GOT3 (cell line): Measurements from ENCODE around the gene EN2.
"Not testable (repeated sequence)": the region's sequence is repeated elsewhere in the genome, so short reads cannot be mapped to it uniquely, and the experiment has no call there.

Experiments used
- DNase-seq: peaks from one replicate; lab custom pipeline; 2025; ENCODE audit warnings: mixed read lengths; lab: John Stamatoyannopoulos, UW

The EN2 gene

DNA sequence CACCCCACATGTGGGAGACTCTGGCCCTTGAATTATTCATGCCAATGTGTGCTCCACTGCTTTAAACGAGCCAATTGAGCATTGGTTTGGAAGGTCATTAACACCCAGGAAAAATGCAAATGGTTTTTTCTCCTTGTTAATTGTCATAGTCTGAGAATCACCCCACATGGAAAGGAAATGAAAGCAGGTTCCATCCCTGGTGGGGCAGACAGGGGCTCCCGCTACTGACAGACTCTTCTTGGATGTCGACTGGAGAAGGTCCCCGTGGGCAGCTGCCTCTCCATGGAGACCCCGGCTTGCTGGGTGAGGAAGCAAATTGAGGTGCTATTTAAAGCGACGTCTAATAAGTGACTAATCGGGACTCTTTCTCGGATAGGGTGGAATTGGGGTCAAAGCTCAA is 32.0 kb upstream of the EN2 start:
- no peak for DNase-seq

DNA sequence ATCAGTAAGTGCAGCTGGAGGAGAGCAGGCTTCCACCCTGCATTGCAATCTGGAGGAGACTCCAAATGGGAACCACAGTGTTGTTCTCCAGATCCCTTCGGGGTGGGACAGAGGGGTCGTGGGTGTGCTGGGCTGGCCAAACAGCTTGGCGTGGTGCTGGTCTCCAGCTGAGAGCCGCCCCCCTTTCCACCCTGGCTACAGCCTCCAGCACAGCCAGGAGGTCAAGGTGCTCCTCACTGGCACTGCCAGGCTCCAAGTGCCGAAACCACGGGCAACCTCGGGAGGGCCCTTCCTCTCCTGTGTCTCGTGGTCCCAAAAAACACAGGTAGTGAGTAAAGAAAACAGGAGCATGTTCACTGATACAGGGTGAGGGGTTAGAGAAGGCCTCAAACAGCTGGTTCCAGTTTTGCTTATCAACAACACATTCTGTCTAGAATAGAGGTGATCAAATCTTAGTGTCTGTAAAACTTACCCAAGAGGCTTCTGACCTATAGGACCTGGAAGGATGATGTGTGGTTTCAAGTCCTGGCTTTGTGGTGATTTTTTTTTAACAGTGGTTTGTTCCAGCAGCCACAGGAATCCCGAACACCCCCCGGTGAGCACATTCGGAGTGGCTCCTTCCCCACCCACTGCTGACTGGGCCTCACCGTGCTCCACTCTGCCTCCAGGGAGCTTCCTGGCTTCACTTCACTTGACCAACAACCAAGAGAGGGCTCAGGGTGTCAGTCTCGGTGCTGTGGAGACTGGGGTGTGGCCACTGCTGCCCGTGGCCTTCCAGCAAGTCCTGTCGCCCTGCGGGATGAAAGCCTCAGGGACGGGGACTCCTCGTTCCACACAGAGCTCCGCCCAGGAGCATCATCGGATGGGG is 31.2 kb upstream of the EN2 start:
- no peak for DNase-seq

DNA sequence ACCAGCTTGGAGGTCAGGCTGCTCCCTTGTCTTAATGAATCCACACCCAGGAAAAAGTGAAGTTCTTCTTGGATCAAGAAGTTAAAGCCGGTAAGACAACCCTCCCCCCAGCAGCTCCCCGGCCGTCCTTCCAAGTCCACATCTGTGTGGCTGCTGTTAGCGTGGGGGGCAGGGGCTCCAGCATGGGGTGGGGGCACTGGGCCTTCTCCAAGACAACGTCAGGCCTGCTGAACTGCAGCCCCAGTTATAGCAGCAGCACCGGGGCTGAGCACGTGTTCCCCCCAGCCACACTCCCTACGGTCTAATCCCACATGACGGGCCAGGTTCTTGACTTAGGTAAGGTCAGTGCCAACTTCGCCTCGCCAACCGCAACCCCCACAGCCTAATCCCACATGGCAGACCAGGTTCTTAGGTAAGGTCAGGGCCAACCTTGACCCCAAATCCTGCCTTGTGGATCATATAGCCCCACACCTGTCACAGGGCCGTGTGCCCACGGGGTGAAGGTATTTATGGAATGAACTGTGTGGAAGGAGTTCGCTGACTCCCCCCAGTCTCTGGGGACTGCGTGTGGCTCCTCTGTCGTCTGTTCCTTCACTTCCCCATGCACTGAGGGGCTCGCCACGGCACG is 30.4 kb upstream of the EN2 start:
- DNase-seq = no peak

DNA sequence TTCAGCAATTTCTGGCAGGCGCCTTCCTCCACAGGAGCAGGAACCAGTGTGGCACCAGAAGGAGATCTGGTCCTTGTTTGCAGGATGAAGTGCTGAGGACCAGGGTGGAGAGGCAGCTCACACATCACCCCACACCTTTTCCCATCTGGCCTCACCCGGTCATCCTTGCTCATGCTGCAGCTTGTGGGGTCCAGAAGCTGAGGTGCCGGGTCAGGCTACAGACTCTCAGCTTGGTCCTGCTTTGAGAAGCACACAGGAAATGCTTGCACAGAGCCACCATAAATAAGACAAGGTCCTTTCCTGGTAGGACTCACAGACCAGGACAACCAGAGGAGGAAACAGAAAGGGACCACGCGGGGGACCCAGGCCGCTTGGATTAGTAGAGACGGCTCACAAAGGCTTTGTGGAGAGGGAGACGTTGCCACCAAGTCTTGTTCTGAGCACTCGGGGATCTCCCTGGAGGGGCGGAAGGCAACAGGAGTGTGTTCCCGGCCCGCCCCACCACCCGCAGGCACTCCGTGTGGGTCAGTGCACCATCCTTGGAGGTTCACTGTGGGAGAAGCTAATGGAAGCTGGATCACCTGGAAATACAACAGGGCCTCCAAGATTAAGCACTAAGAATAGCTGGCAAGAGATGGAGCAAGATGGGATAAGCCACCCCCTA is 29.6 kb upstream of the EN2 start:
- DNase-seq = no peak

DNA sequence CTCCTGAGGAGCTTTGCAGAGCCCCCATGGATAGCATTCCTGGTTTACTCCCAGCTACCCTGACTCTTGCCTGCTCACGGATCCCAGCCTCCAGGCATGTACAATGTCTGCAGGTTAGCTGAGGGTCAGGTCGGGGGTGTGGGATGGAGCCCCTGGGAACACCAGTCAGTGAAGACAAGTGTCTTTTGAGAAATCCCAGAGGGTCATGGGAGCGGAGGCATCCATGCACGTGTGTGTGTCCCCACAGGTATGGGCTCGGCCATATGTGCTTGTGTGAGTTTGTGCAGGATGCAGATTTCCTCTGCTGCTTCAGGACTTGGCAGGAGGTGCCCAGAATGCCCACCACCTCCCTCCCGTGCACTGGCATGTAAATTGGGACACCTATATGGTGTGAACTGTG is 28.3 kb upstream of the EN2 start:
- no peak for DNase-seq

DNA sequence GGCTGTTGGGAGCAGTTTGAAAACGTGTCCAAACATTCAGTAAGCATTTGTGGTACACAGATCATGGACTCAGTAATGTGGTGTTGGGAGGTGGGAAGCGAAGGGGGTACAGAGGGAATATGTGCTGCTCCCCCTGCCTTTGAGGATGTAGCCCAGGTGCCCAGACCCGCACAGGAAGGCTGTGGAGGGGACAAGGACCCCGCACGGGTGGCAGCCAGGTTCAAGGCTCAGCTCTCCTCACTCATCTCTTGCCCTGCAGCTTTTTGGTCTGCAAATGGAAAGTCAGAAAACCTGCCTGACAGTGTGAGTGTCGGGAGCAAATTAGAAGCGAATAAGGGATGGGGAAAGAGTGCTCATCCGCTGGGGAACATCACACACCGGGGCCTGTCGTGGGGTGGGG is 27.3 kb upstream of the EN2 start:
- no peak for DNase-seq

DNA sequence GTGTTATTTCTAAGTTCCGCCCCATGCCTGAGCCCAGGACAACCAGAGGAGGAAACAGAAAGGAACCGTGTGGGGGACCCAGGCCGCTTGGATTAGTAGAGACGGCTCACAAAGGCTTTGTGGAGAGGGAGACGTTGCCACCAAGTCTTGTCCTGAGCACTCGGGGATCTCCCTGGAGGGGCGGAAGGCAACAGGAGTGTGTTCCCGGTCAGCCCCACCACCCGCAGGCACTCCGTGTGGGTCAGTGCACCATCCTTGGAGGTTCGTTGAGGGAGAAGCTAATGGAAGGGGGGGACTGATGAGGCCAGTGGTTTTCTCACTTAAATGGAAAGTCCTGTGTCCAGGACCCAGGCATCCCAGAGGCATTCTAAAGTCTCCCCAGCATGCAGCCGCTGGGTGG is 26.7 kb upstream of the EN2 start:
- no peak for DNase-seq

DNA sequence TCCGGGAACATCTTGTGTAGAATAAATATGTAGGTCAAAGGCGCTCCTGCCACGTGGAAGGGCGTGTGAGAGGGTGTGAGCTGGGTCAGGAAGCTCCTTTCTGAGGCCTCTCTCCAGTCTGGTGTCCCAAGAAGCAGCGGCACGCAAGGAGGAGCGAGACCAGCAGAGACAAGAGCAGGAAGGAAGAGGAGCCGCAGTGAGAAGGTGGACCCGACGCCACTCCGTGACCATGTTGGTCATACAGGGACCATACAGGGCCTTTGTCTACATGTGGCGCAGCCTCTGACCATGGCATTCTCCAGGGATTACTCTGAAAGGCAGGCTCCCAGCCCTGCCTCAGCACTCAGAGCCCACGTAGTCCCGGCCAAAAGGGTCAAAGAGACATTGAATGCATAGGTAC is 26.2 kb upstream of the EN2 start:
- no peak for DNase-seq

DNA sequence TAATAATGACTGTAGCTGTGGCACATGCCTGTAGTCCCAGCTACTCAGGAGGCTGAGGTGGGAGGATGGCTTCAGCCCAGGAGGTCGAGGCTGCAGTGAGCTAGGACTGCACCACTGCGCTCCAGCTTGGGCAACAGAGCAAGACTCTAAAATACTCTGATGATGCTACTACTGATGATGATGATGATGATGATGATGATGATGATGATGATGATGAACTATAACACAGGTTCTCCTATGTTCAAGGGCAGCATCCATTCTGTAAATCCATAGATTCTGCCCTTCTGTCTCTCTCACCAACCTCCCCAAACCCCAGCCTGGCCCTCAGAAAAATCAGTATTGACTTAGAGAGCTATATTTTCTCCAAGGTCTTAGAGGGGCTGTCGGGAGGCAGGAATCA is 22.8 kb upstream of the EN2 start:
- no peak for DNase-seq

DNA sequence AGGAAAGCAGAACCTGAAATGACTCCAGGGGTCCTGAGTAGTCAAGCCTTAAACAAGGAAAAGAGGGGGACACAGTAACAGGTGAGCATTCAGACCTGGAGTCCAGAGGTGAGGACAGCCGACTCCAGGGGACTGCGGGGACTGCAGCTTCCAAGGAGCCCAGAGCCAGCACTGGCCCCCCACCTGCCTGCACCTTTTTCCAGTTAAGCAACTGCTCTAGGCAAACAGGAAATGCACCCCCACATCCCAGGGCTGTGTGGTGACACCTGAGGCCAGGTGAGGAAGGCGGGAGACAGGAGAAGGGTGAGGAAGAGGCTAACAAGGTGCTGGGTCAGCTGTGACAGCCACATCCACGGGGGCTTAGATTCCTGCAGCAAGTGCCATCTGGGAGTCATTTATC is 20.1 kb upstream of the EN2 start:
- DNase-seq = no peak

DNA sequence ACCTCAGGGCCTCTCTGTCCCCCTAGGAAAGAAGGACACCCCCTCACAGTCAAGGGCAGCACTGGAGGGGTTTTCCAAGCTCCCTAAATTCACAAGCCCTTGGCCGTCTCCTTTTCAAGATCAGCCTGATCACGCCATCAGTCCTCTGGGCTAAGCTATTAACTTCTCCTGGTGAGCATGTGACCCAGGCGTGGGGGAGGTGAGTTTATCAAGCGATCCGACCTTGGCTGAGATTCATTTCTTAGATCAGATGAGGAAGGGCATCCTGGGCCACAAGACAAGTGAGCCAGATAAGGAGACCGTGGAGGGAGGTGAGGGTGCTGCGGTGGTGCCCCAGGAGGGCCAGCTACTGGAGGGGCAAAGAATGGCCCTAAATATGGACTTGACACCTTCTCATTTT is 19.2 kb upstream of the EN2 start:
- no peak for DNase-seq

DNA sequence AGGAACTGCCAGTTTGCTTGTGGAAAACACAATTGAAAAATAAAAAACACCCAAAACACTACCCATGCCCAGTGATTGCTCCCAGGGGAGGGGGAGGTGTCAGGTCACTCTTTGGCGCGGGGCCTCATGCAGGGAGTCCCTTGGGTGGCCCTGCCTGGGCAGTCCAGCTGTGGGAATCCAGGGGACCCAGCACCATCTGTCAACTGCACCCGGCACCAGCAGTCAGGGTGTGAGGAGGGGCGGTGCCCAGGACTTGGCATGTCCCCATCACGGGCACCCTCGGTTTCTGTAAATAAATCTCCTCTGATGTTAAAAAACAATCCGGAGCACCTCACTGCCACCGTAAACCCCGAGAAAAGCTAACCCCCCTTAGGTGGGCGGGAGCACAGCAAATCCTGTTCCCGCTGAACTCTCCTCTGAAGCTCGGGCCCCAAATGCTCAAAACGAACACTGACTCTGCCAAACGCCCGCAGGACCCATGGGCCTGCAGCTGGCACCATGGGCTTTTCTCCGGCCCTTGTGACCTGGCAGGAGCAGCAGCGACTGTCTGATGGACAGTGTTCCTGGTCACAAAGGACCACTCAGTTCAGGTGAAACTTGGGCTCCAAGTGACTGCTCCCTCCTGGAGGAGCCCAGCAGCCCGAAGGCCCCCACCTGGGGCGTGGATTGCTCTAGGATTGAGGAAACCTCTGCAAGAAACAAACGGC is 18.5 kb upstream of the EN2 start:
- DNase-seq = no peak

DNA sequence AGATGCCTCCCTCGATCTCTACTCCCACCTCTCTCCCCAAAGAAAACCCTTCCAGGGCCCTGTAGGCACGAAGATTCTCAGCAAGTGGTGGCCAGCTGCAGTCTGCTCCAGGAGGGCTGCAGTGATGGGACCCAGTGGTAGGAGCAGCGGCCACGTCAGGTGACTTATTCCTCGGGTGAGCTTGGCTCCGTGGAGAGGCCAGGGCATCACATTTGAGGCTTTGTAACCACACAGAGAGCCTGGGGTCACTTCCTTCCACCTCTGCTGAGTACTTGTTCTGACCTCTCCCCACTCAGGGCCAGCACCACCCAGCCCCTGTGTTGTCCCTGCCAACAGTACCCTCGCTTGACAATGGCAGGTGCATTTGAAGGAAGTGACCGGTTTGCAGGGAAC is 17.9 kb upstream of the EN2 start:
- no peak for DNase-seq

DNA sequence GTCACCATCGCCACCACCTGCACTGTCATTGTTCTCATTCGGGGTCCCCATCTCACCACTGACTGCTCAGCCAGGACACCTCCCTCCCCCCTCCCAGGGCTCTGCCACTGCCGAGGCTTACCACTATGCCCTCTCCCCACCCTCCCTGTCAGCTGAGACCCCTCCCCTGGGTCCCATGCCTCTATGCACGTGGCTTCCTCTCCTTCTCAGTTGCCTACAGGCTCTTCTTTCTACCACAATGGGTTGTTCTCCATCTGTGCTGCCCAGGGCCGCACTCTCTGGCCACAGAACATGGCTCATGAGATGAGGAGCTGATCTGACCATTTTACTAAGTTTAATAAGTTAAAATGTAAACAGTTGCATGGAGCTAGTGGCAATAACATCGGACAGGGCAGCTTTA is 16.1 kb upstream of the EN2 start:
- DNase-seq = no peak

DNA sequence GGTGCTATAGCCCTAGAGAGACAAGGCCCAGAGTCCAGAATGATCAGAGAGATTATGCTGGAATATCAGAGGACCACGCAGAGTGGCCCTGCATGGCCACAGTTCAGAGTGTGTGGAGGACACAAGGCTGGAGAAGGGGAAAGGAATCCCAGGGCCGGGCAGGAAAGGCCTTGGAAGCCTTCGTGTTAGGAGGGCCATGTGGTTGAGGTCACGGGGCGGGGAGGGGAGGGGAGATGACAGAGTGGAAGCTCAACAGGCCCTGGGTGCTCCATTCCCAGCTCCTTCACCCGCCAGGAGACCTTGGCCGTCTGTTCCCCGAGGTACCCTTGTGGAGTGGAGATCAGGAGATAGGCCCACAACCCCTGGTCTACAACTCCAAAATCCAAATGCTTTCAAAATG is 13.2 kb upstream of the EN2 start:
- no peak for DNase-seq

DNA sequence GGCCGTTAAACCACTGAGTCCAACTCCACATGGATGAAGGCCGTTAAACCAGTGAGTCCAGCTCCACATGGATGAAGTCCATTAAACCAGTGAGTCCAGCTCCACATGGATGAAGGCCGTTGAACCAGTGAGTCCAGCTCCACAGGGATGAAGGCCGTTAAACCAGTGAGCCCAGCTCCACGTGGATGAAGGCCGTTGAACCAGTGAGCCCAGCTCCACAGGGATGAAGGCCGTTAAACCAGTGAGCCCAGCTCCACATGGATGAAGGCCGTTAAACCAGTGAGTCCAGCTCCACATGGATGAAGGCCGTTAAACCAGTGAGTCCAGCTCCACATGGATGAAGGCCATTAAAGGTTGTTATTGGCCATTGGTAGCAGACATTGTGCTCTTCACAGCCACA is 12.3 kb upstream of the EN2 start:
- DNase-seq = not testable (repeated sequence)

DNA sequence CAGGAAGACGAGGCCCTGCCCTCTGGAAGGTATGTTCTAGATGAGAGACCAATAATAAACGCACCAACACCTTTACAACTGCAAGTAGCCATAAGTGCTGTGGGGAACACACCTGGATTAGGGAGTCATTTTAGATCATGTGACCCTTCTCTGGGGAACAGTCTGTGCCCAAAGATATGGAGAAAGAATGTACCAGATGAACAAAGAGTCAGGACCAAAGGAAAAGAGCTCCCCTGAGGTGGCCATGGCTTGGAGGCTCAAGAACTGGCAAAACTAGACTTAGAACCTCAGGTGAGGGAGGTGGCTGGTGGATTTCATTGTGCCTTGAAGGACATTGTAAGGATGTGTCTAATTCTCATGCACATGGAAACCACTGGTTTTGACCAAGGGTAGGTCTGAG is 10.3 kb upstream of the EN2 start:
- DNase-seq = no peak

DNA sequence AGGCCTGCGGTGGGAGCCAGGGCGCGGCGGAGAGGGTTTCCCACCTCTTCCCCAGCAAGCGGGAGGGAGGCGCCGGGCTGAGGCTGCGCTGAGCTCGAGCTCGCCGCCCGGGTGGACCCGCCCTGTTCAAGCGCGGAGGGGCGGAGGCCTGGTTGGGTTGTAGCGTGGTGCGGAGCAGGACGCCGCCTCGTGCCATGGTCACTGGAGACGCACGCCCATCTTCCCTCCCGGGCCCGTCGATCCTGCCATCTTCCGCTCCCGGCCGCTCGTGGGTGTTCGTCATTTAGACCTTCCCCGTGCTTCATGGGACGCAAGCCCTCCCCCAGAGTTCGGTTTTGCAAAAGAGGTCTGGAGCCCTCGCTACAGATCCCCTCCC is 9.3 kb upstream of the EN2 start:
- DNase-seq = no peak

DNA sequence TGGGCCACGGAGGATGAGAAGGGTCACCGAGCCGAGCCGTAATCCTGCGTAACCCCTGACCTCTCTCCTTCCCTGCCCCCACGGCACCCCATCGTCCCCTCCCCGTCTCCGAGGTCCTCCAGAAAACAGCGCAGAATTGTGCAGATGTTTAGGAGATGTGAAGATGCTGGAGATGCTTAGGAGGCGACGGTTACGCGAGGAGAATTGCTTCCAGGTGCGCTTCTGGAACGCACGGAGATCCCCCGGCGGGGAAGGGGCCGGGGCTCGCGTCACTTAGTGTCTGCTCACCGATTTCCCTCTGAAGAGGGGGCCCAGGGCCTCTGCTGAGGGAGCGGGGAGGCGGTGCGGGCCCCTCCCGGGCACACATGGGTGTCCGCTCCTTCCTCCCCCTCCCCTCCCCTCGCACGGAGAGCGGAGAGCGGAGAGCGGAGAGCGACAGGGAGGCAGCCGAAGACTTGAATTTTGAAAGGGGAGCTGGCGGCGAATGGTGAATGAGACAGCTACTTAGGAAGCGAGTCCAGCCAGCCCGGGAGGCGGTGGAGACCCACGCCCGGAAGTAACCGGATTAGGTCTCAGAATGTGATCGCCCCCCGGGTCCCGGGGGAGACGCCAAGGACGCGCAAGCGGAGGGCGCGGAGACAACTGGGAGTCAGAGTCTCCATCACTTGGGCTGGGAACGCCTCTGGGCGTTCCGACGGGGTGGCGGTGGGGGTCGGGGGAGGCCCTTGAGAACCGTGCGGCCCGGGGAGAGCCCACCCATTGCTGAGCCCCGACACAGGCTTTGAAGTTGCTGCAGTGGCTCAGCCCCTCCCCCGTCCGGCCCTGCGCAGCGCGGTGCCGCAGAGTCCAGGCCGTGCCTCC is 8.7 kb upstream of the EN2 start:
- no peak for DNase-seq

DNA sequence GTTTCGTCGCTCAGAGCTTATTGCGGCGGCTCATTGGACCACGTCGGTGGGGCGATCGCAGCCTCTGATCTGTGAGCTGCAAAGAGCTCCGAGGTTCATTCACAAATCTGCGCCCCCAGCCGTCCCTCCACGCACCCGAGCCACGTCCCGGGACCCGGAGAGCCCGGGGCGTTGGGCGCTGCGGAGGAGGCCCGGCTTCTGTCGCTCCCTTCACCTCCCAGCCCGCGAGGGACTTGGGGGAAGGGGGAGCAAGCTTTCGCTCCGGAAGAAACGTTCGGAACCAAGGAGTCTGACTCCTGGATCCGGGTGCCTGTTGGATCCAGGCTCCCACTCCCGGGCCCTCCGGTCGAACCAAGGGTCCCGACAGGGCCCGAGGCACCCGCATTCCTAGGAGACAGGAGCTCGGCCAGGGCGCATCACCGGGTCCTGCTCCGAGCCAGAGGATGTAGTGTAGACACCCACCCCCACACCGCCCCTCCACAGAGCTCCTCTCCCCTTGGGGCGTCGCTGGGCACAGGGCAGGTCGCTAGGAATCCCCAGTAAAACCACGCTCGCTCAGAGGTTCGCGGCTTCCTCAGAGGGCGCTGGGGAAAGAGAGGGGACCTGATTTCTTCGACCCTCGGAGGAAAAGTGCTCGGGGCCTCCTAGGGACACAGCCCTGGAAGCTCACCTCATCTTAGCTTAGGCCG is 7.9 kb upstream of the EN2 start:
- DNase-seq = no peak

DNA sequence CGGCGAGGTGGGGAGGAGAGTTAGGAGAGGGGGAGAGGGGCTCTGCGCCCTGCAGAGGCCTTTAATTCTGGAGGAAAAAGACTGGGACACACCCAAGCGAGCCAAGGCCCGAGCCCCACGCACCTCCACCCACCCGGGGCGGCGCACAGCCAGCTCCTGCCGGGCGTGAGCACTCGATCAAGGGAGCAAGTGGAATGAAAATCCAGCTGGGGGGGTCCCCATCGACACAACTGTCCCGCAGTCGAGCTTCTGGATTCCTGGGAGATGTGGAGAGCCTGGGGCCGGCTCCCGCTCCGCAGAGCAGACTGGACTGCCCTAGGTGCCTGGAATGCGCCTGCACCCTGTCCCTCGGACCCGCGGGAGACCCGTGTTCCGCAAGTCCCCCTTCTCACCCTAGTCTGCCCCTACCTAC is 7.4 kb upstream of the EN2 start:
- no peak for DNase-seq
